ENCODE data around the gene SEC24D. TPM values are rescaled to one million over a fixed set of nuclear protein-coding genes. Genes with fewer than 3 reads are reported as not detected.

SEC24D gene
- total RNA-seq, 1 donor from 2014 or later, result 138 TPM

DNA sequence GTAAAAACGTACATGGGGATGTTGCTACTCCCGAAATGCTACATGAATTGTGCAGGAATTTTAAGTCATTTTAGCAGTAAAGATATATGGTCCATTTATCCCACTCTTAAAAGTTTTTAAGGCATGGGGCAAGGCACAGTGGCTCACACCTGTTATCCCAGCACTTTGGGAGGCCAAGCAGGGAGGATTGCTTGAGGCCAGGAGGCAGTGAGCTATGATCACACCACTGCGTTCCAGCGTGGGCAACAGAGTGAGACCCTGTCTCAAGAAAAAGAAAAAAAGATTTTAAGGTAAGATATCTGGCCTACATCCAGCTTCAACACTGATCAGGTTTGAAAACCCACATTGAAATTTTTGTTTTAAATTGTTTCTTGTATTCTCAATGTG lies 1.2 kb upstream of the SEC24D start:
- H3K9me3 Mint-ChIP-seq (ENCODE audit: unreplicated experiment), result no peaks in the 10 kb centered on the region
- H3K4me3 Mint-ChIP-seq (ENCODE audit: unreplicated experiment), result peak overlapping the region; percentile 99
- H3K27ac Mint-ChIP-seq (ENCODE audit: unreplicated experiment), result no peak overlapping the region
- peaks cover 33% of the 10 kb centered on the region for H3K4me1 Mint-ChIP-seq (ENCODE audit: unreplicated experiment)
- TF ChIP-seq, protein P1, sequence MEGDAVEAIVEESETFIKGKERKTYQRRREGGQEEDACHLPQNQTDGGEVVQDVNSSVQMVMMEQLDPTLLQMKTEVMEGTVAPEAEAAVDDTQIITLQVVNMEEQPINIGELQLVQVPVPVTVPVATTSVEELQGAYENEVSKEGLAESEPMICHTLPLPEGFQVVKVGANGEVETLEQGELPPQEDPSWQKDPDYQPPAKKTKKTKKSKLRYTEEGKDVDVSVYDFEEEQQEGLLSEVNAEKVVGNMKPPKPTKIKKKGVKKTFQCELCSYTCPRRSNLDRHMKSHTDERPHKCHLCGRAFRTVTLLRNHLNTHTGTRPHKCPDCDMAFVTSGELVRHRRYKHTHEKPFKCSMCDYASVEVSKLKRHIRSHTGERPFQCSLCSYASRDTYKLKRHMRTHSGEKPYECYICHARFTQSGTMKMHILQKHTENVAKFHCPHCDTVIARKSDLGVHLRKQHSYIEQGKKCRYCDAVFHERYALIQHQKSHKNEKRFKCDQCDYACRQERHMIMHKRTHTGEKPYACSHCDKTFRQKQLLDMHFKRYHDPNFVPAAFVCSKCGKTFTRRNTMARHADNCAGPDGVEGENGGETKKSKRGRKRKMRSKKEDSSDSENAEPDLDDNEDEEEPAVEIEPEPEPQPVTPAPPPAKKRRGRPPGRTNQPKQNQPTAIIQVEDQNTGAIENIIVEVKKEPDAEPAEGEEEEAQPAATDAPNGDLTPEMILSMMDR (IDR thresholded peaks at IDR 0.05), result no peak
- DNase-seq (ENCODE audit: extremely low spot score, unreplicated experiment), result no peak
- H3K27me3 Mint-ChIP-seq (ENCODE audit: unreplicated experiment), result no peaks in the 10 kb centered on the region
- H3K36me3 Mint-ChIP-seq (ENCODE audit: unreplicated experiment), result peaks cover 8% of the 10 kb centered on the region

DNA sequence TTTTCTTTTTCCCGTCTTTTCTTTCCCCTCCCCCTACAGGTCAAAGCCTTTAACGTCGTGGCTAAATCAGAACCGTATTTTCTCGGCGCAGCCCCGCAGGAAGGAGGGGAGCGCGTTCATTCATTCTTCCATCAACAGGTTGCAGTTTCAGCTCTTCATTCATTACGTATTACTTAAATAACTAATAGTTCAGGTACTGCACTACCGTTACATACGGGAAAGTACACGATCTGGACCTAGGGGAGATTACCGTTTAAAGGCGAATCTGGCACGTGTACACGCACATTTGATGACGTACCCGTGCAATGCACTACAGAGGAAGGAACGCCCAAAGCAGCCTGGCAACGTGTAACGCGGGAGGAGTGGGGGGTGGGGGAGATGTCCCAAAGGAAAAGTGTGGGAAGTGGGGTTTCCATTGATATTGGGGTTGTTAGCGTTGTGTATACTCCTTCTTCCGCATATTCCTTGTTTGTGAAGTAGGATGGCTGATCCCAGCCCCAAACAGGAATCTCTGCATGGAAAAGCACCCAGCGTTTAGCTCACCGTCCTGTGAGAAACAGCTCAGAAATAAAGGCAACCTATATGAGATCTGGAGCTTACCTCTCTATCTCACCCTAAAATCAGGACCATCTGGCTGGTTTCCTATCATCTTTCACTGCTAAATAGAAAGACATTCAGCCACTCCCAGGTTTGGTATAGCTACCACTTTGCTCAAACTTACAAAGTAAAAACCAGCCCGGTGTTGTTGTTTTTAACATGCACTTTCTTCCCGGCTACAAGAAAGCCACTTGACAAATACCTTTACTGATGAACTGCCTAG lies 585 bp upstream of the SEC24D start:
- H3K27ac Mint-ChIP-seq (ENCODE audit: unreplicated experiment), result peak overlapping the region; percentile 92
- peaks cover 13% of the 10 kb centered on the region for H3K36me3 Mint-ChIP-seq (ENCODE audit: unreplicated experiment)
- H3K4me3 Mint-ChIP-seq (ENCODE audit: unreplicated experiment), result peak overlapping the region; percentile 99
- H3K4me1 Mint-ChIP-seq (ENCODE audit: unreplicated experiment), result peaks cover 31% of the 10 kb centered on the region
- DNase-seq (ENCODE audit: extremely low spot score, unreplicated experiment), result no peak
- no peaks in the 10 kb centered on the region for H3K9me3 Mint-ChIP-seq (ENCODE audit: unreplicated experiment)
- TF ChIP-seq, protein P1 (IDR thresholded peaks at IDR 0.05), result no peak
- no peaks in the 10 kb centered on the region for H3K27me3 Mint-ChIP-seq (ENCODE audit: unreplicated experiment)

DNA sequence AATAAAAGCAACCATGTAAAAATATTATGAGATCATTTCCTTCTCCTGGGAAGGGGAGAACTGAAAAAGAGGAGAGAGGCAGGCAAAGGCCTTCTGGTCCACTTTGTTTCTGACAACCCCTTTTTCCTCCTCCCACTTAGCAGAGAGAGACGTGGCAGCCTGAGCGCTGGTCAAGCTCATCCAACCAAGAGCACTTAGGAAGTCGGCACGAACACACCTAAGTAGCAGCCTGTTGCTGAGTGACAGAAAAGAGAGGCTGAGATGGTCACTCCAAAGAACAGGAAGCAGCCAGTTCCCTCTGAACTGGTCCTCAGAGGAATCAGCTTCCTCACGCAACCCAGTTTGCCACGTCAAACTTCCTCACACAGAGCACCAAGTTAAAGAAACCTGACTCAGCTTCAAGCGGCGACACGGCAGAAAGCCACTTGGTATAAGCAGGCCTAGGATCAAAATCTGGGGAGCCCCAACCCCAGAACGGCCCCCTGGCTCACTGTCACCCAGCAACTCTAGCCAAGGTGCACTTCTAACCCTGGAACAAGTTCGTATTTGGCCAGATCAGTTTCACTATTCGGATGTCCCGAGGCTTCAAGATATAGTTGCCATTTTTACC lies 861 bp downstream of the SEC24D start:
- Mint-ChIP-seq H3K27me3 (ENCODE audit: unreplicated experiment) (no peaks in the 10 kb centered on the region), H3K36me3 (ENCODE audit: unreplicated experiment) (peaks cover 20% of the 10 kb centered on the region), H3K4me1 (ENCODE audit: unreplicated experiment) (peaks cover 36% of the 10 kb centered on the region), H3K4me3 (ENCODE audit: unreplicated experiment) (peak overlapping the region; percentile 99), H3K27ac (ENCODE audit: unreplicated experiment) (peak overlapping the region; percentile 100), H3K9me3 (ENCODE audit: unreplicated experiment) (no peaks in the 10 kb centered on the region)
- peak; percentile 91 for DNase-seq (ENCODE audit: extremely low spot score, unreplicated experiment)
- TF ChIP-seq, protein P1 (IDR thresholded peaks at IDR 0.05), result no peak

DNA sequence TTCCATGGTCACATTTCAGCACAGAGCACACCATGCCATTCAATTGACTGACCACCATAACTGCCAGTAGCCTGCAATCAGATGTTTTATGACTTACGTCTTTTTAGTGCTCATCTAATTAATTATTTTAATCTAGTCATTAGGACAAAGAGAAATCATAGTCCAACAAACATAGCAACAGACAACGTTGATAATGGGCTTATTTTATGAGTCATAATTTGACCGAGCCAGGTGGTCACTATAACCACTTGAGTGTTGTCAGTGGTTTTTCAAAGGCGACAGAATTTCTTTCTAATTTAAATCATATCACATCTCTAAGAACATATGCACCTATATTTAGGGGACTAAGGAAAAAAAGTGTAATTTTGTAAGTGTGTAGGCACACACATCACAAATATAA lies 1.9 kb downstream of the SEC24D start:
- TF ChIP-seq, protein P1 (IDR thresholded peaks at IDR 0.05), result no peak
- Mint-ChIP-seq H3K4me3 (ENCODE audit: unreplicated experiment) (peak overlapping the region; percentile 99), H3K36me3 (ENCODE audit: unreplicated experiment) (peaks cover 25% of the 10 kb centered on the region), H3K27ac (ENCODE audit: unreplicated experiment) (peak overlapping the region; percentile 100), H3K4me1 (ENCODE audit: unreplicated experiment) (peaks cover 36% of the 10 kb centered on the region), H3K27me3 (ENCODE audit: unreplicated experiment) (no peaks in the 10 kb centered on the region), H3K9me3 (ENCODE audit: unreplicated experiment) (no peaks in the 10 kb centered on the region)
- no peak for DNase-seq (ENCODE audit: extremely low spot score, unreplicated experiment)

- Mint-ChIP-seq H3K27me3 (ENCODE audit: unreplicated experiment) (no peaks in the 10 kb centered on the region), H3K27ac (ENCODE audit: unreplicated experiment) (peak overlapping the region; percentile 100), H3K36me3 (ENCODE audit: unreplicated experiment) (peaks cover 31% of the 10 kb centered on the region), H3K4me3 (ENCODE audit: unreplicated experiment) (peak overlapping the region; percentile 99), H3K4me1 (ENCODE audit: unreplicated experiment) (peaks cover 42% of the 10 kb centered on the region), H3K9me3 (ENCODE audit: unreplicated experiment) (no peaks in the 10 kb centered on the region)
- TF ChIP-seq, protein P1 (IDR thresholded peaks at IDR 0.05), result no peak
- DNase-seq (ENCODE audit: extremely low spot score, unreplicated experiment), result no peak
Measured at GRCh38 chr4:118833192-118833820, 2.6 kb downstream of the SEC24D start.
